ENCODE results near the gene EEF1A2. TPM values are rescaled to one million over a fixed set of nuclear protein-coding genes. Genes with fewer than 3 reads are reported as not detected.

EEF1A2 gene
- total and polyA plus RNA-seq, 8 donors, result 0.27 to 0.62 (median 0.39) TPM

GRCh38 chr20:63520504-63520933 is 21.6 kb upstream of the EEF1A2 start, which contains the start of gene PPDPF:
PPDPF (plus strand) TSS chr20:63520765; CDS start chr20:63521309, 544 bp downstream.
- DNase-seq (peak; percentile 83 to 95 (median 90)), ATAC-seq (peak; percentile 91)
- Histone ChIP-seq H3K9me3 (peaks cover 0 to 9% of the 10 kb centered on the region in 2 donors), H3K4me1 (peaks cover 11 to 32% of the 10 kb centered on the region in 2 donors), H3K27me3 (peaks cover 0 to 14% of the 10 kb centered on the region in 2 donors), H3K27ac (peak within 1 kb of the TSS; percentile 86 to 95), H3K4me3 (peak within 1 kb of the TSS; percentile 83 to 86), H3K36me3 (peaks cover 0 to 19% of the 10 kb centered on the region in 2 donors)
- TF ChIP-seq CTCF (IDR thresholded peaks at IDR 0.05), result no peak
- intact Hi-C loops (cut with DNase I), result no loop called here

GRCh38 chr20:63519668-63520503 is 21.0 kb upstream of the EEF1A2 start:
- peaks cover 0 to 9% of the 10 kb centered on the region in 2 donors for H3K9me3 ChIP-seq
- H3K4me1 ChIP-seq, result peaks cover 11 to 32% of the 10 kb centered on the region in 2 donors
- intact Hi-C loops (cut with DNase I), result no loop called here
- H3K27ac ChIP-seq, result peak overlapping the region; percentile 86 to 95
- peaks cover 0 to 14% of the 10 kb centered on the region in 2 donors for H3K27me3 ChIP-seq
- TF ChIP-seq CTCF (IDR thresholded peaks at IDR 0.05), result no peak
- H3K36me3 ChIP-seq, result peaks cover 0 to 19% of the 10 kb centered on the region in 2 donors
- peak overlapping the region; percentile 83 to 86 for H3K4me3 ChIP-seq
- ATAC-seq (peak; percentile 64), DNase-seq (peak; percentile 77 to 88 (median 80))

DNA sequence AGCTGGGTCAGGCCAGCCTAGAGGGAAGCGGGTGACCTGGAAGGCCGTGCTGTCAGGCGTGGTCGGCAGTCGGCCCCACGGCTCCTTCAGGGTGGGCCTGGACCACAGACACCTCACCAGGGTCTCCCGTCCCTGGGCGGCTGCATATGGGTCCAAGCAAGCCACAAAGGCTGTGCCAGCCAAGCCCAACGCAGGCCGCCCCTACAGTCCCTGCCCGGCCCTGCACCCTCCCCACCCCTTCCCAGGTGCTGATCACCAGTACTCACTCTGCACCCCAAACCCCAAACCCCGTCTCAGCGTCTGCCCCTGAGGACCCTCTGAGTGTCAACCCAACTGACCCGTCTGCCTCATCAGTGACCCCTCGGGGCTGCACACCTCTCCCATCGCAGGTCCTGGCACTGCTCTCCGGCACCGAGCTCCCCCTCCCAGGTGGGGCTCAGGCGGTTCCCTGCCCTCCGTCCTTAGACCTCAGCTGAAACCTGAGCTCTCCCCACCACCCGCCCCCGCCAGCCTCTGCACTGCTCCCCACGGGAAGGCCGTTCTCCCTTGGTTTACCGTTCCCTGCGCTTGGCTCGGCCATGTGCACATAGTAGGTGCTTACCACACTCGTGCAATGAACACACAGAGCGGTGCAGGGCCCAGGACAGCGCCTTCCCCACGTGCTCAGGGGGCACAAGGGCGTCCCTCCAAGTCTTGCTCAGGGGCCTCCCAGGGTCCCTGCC is 20.2 kb upstream of the EEF1A2 start:
- intact Hi-C loops (cut with DNase I), result no loop called here
- TF ChIP-seq CTCF (IDR thresholded peaks at IDR 0.05), result no peak
- peaks cover 11 to 32% of the 10 kb centered on the region in 2 donors for H3K4me1 ChIP-seq
- H3K9me3 ChIP-seq, result peaks cover 0 to 9% of the 10 kb centered on the region in 2 donors
- peak overlapping the region; percentile 83 to 86 for H3K4me3 ChIP-seq
- H3K36me3 ChIP-seq, result peaks cover 0 to 19% of the 10 kb centered on the region in 2 donors
- H3K27ac ChIP-seq, result peak overlapping the region in 1 of 2 donors; percentile 86
- ATAC-seq (no peak), DNase-seq (peak in 1 of 4 donors; percentile 74)
- H3K27me3 ChIP-seq, result peaks cover 0 to 14% of the 10 kb centered on the region in 2 donors

GRCh38 chr20:63518351-63518861 is 19.5 kb upstream of the EEF1A2 start:
- Histone ChIP-seq H3K9me3 (peaks cover 0 to 4% of the 10 kb centered on the region in 2 donors), H3K4me1 (peaks cover 11 to 32% of the 10 kb centered on the region in 2 donors), H3K36me3 (peaks cover 0 to 14% of the 10 kb centered on the region in 2 donors), H3K27ac (no peak overlapping the region), H3K27me3 (peaks cover 0 to 14% of the 10 kb centered on the region in 2 donors), H3K4me3 (no peak overlapping the region)
- intact Hi-C loops (cut with DNase I), result no loop called here
- no peak for TF ChIP-seq CTCF (IDR thresholded peaks at IDR 0.05)
- ATAC-seq, result no peak
- DNase-seq, result peak in 1 of 4 donors; percentile 79

Data from left lung (tissue), 10 donors.